Measurements from ENCODE around the gene ADNP2. TPM values are rescaled to one million over a fixed set of nuclear protein-coding genes. Genes with fewer than 3 reads are reported as not detected.
A peak's percentile ranks its signal among the peaks of the same experiment; 100 is the strongest.

Gene ADNP2, protein sequence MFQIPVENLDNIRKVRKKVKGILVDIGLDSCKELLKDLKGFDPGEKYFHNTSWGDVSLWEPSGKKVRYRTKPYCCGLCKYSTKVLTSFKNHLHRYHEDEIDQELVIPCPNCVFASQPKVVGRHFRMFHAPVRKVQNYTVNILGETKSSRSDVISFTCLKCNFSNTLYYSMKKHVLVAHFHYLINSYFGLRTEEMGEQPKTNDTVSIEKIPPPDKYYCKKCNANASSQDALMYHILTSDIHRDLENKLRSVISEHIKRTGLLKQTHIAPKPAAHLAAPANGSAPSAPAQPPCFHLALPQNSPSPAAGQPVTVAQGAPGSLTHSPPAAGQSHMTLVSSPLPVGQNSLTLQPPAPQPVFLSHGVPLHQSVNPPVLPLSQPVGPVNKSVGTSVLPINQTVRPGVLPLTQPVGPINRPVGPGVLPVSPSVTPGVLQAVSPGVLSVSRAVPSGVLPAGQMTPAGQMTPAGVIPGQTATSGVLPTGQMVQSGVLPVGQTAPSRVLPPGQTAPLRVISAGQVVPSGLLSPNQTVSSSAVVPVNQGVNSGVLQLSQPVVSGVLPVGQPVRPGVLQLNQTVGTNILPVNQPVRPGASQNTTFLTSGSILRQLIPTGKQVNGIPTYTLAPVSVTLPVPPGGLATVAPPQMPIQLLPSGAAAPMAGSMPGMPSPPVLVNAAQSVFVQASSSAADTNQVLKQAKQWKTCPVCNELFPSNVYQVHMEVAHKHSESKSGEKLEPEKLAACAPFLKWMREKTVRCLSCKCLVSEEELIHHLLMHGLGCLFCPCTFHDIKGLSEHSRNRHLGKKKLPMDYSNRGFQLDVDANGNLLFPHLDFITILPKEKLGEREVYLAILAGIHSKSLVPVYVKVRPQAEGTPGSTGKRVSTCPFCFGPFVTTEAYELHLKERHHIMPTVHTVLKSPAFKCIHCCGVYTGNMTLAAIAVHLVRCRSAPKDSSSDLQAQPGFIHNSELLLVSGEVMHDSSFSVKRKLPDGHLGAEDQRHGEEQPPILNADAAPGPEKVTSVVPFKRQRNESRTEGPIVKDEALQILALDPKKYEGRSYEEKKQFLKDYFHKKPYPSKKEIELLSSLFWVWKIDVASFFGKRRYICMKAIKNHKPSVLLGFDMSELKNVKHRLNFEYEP
- total RNA-seq (2022) (13.8 and 14.3 TPM in 2 replicates), Bru-seq, nascent RNA (percentile 85 among the genes with signal in this experiment), BruChase-seq, experiment 1, labeled RNA remaining after a 6-hour chase (percentile 74 among the genes with signal in this experiment), BruChase-seq, experiment 2, labeled RNA remaining after a 2-hour chase (percentile 85 among the genes with signal in this experiment)
- long read RNA-seq, full-length matches to known transcripts, result 1 of 5 reads
- long read RNA-seq, partial matches to known transcripts, result 0 of 5 reads
- long read RNA-seq, other reads (novel, unspliced or antisense), result 4 of 5 reads

GRCh38 chr18:80108739-80109675, at the start of gene ADNP2:
ADNP2 (plus strand) TSS chr18:80109262; CDS start chr18:80117543, 8,281 bp downstream.
- CTCF ChIA-PET, result no interaction called here
- Mint-ChIP-seq H3K27ac (ENCODE audit: unreplicated experiment) (peak within 1 kb of the TSS; percentile 63), H3K9me3 (ENCODE audit: low read depth, unreplicated experiment) (no peaks in the 10 kb centered on the region), H3K4me1 (ENCODE audit: low read depth, unreplicated experiment) (peaks cover 23% of the 10 kb centered on the region), H3K4me3 (ENCODE audit: low read depth, unreplicated experiment) (peak within 1 kb of the TSS; percentile 68), H3K27me3 (ENCODE audit: unreplicated experiment) (peaks cover 27% of the 10 kb centered on the region), H3K36me3 (ENCODE audit: insufficient read depth, unreplicated experiment) (peaks cover 22% of the 10 kb centered on the region)
- BruUV-seq (replicated peaks), result no TSS peak
- no peak for TF ChIP-seq CTCF (IDR thresholded peaks at IDR 0.05; ENCODE audit: unreplicated experiment)
- DNase-seq, result peak; percentile 78
- intact Hi-C loops (cut with micrococcal nuclease; ENCODE audit: unreplicated experiment), result no loop called here

GRCh38 chr18:80059945-80060344, 49.1 kb upstream of the ADNP2 start:
- Mint-ChIP-seq H3K27ac (ENCODE audit: unreplicated experiment) (no peak overlapping the region), H3K36me3 (ENCODE audit: insufficient read depth, unreplicated experiment) (no peaks in the 10 kb centered on the region), H3K27me3 (ENCODE audit: unreplicated experiment) (no peaks in the 10 kb centered on the region), H3K4me3 (ENCODE audit: low read depth, unreplicated experiment) (no peak overlapping the region), H3K9me3 (ENCODE audit: low read depth, unreplicated experiment) (peaks cover 9% of the 10 kb centered on the region), H3K4me1 (ENCODE audit: low read depth, unreplicated experiment) (no peaks in the 10 kb centered on the region)
- TF ChIP-seq CTCF (IDR thresholded peaks at IDR 0.05; ENCODE audit: unreplicated experiment), result no peak
- BruUV-seq (replicated peaks), result no TSS peak
- intact Hi-C loops (cut with micrococcal nuclease; ENCODE audit: unreplicated experiment), result no loop called here
- no peak for DNase-seq
- CTCF ChIA-PET, result interaction anchor here (0.6 kb wide), 1 partner anchor 62 kb away, joined by 4 read pairs; no protein-coding TSS in a partner anchor

DNA sequence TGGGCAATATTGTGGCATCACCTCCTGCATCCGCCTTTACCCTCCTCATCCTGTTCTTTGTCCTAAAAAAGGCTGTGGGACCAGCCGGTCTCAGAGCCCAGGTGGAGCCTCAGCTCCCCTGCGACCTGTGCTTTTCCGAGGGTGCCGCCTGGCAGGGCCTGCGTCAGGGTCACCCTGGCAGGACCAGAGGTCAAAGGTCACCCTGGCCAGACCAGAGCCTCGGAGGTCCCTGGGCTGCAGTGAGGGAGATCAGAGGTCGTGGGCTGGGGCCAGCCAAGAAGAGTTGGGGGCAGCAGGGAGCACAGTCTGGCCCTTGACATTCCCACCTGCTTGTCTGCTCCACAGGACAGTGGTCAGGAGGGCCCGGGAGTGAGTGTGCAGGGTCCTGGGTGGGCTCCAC, 43.4 kb upstream of the ADNP2 start:
- Mint-ChIP-seq H3K9me3 (ENCODE audit: low read depth, unreplicated experiment) (no peaks in the 10 kb centered on the region), H3K4me1 (ENCODE audit: low read depth, unreplicated experiment) (no peaks in the 10 kb centered on the region), H3K27me3 (ENCODE audit: unreplicated experiment) (no peaks in the 10 kb centered on the region), H3K4me3 (ENCODE audit: low read depth, unreplicated experiment) (no peak overlapping the region), H3K36me3 (ENCODE audit: insufficient read depth, unreplicated experiment) (no peaks in the 10 kb centered on the region), H3K27ac (ENCODE audit: unreplicated experiment) (no peak overlapping the region)
- CTCF ChIA-PET, result no interaction called here
- TF ChIP-seq CTCF (IDR thresholded peaks at IDR 0.05; ENCODE audit: unreplicated experiment), result no peak
- intact Hi-C loops (cut with micrococcal nuclease; ENCODE audit: unreplicated experiment), result no loop called here
- BruUV-seq (replicated peaks), result no TSS peak
- no peak for DNase-seq
